ENCODE data around the gene PTP4A2.

PTP4A2 gene

GRCh38 chr1:31938184-31938975, at the start of gene PTP4A2:
Gene PTP4A2, minus strand, starts transcription at chr1:31938368. Its CDS starts 19,303 bp downstream, at chr1:31919065.
- peaks cover 86% of the 10 kb centered on the region for H3K79me2 ChIP-seq (ENCODE audit: insufficient read depth, low read length)
- peaks cover 80% of the 10 kb centered on the region for H3K4me1 ChIP-seq (ENCODE audit: insufficient read depth, low read length)

DNA sequence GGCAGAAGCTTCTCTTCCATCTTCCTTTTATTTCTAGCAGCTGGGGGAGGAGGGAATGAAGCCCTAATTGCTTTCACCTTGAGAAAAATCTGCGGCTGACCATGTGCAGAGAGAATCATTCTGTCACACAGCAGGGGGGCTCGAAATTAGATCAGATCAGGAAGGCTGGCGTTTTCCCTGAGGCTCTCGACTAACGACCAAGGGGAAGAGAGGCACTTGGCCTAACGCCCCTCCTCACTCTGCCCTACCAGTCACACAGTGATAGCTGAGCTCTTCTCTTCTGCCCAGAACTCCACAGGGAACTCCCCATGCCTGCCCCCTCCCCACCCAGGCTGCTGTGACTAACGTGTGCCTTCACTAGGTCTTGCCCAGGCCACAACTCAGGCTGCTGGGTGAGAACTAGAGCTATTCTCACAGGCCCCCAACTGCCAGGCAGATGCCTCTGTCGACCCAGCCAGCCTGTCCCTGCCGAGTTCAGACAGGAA, 49.0 kb upstream of the PTP4A2 start:
- Histone ChIP-seq H3K9me3 (ENCODE audit: insufficient read depth, low read length, severe bottlenecking) (no peaks in the 10 kb centered on the region), H2AFZ (ENCODE audit: low read depth, low read length) (no peak overlapping the region), H4K20me1 (ENCODE audit: insufficient read depth, low read length) (no peaks in the 10 kb centered on the region), H3K27ac (ENCODE audit: low read length) (no peak overlapping the region), H3K27me3 (ENCODE audit: insufficient read depth, low read length, poor library complexity) (no peaks in the 10 kb centered on the region), H3K36me3 (ENCODE audit: insufficient read depth, low read length) (no peaks in the 10 kb centered on the region), H3K4me2 (ENCODE audit: insufficient read depth, low read length) (no peak overlapping the region), H3K4me1 (ENCODE audit: insufficient read depth, low read length) (peaks cover 30% of the 10 kb centered on the region), H3K79me2 (ENCODE audit: insufficient read depth, low read length) (no peaks in the 10 kb centered on the region), H3K9ac (ENCODE audit: low read depth, low read length) (no peak overlapping the region), H3K4me3 (ENCODE audit: low read depth in 1 of 2, low read length in 2 of 2) (no peak overlapping the region)
- no peak for DNase-seq
- TF ChIP-seq EZH2 (IDR thresholded peaks at IDR 0.05; ENCODE audit: borderline replicate concordance, low read depth, low read length, severe bottlenecking) = no peak
- TF ChIP-seq, protein P1, sequence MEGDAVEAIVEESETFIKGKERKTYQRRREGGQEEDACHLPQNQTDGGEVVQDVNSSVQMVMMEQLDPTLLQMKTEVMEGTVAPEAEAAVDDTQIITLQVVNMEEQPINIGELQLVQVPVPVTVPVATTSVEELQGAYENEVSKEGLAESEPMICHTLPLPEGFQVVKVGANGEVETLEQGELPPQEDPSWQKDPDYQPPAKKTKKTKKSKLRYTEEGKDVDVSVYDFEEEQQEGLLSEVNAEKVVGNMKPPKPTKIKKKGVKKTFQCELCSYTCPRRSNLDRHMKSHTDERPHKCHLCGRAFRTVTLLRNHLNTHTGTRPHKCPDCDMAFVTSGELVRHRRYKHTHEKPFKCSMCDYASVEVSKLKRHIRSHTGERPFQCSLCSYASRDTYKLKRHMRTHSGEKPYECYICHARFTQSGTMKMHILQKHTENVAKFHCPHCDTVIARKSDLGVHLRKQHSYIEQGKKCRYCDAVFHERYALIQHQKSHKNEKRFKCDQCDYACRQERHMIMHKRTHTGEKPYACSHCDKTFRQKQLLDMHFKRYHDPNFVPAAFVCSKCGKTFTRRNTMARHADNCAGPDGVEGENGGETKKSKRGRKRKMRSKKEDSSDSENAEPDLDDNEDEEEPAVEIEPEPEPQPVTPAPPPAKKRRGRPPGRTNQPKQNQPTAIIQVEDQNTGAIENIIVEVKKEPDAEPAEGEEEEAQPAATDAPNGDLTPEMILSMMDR (IDR thresholded peaks at IDR 0.05; ENCODE audit: borderline replicate concordance, extremely low read depth, low read length, poor library complexity, severe bottlenecking) = no peak
- ATAC-seq (ENCODE audit: insufficient read depth, low read depth) = no peak

More at GRCh38 chr1:31938184-31938975, at the start of gene PTP4A2:
- no peak for TF ChIP-seq EZH2 (IDR thresholded peaks at IDR 0.05; ENCODE audit: borderline replicate concordance, low read depth, low read length, severe bottlenecking)
- TF ChIP-seq, protein P1 (IDR thresholded peaks at IDR 0.05; ENCODE audit: borderline replicate concordance, extremely low read depth, low read length, poor library complexity, severe bottlenecking) = peak; percentile 84
- H3K36me3 ChIP-seq (ENCODE audit: insufficient read depth, low read length) = peaks cover 30% of the 10 kb centered on the region; the same call in 1 of the 2 replicates
- H3K4me3 ChIP-seq (ENCODE audit: low read depth in 1 of 2, low read length in 2 of 2) = peak within 1 kb of the TSS; percentile 63 to 86
- no peaks in the 10 kb centered on the region for H3K9me3 ChIP-seq (ENCODE audit: insufficient read depth, low read length, severe bottlenecking)
- peak within 1 kb of the TSS; percentile 85 for H3K9ac ChIP-seq (ENCODE audit: low read depth, low read length)
- H3K4me2 ChIP-seq (ENCODE audit: insufficient read depth, low read length) = peak within 1 kb of the TSS; percentile 86
- ATAC-seq (ENCODE audit: insufficient read depth, low read depth) (peak; percentile 52), DNase-seq (peak; percentile 91)
- H2AFZ ChIP-seq (ENCODE audit: low read depth, low read length) = peak within 1 kb of the TSS; percentile 75
- H4K20me1 ChIP-seq (ENCODE audit: insufficient read depth, low read length) = peaks cover 29% of the 10 kb centered on the region
- no peaks in the 10 kb centered on the region for H3K27me3 ChIP-seq (ENCODE audit: insufficient read depth, low read length, poor library complexity)
- H3K27ac ChIP-seq (ENCODE audit: low read length) = peak within 1 kb of the TSS; percentile 96

GRCh38 chr1:31985430-31985829, 47.3 kb upstream of the PTP4A2 start:
- no peaks in the 10 kb centered on the region for H4K20me1 ChIP-seq (ENCODE audit: insufficient read depth, low read length)
- H3K27ac ChIP-seq (ENCODE audit: low read length) = peak overlapping the region; percentile 61
- peak overlapping the region; percentile 4; the same call in 1 of the 2 replicates for H3K9ac ChIP-seq (ENCODE audit: low read depth, low read length)
- H3K4me2 ChIP-seq (ENCODE audit: insufficient read depth, low read length) = no peak overlapping the region
- peak overlapping the region; percentile 66 for H2AFZ ChIP-seq (ENCODE audit: low read depth, low read length)
- peak; percentile 33; the same call in 2 of the 3 replicates for ATAC-seq (ENCODE audit: insufficient read depth, low read depth)
- TF ChIP-seq EZH2 (IDR thresholded peaks at IDR 0.05; ENCODE audit: borderline replicate concordance, low read depth, low read length, severe bottlenecking) = no peak
- TF ChIP-seq, protein P1 (IDR thresholded peaks at IDR 0.05; ENCODE audit: borderline replicate concordance, extremely low read depth, low read length, poor library complexity, severe bottlenecking) = no peak
- no peaks in the 10 kb centered on the region for H3K9me3 ChIP-seq (ENCODE audit: insufficient read depth, low read length, severe bottlenecking)
- peaks cover 38% of the 10 kb centered on the region for H3K4me1 ChIP-seq (ENCODE audit: insufficient read depth, low read length)
- H3K36me3 ChIP-seq (ENCODE audit: insufficient read depth, low read length) = no peaks in the 10 kb centered on the region
- DNase-seq = no peak
- no peaks in the 10 kb centered on the region for H3K27me3 ChIP-seq (ENCODE audit: insufficient read depth, low read length, poor library complexity)
- H3K79me2 ChIP-seq (ENCODE audit: insufficient read depth, low read length) = no peaks in the 10 kb centered on the region
- no peak overlapping the region for H3K4me3 ChIP-seq (ENCODE audit: low read depth in 1 of 2, low read length in 2 of 2)

Data from DND-41 (cell line).